BLaER1 (cell line): Measurements from ENCODE around the gene RFXAP.

Source experiments
- H3K27ac ChIP-seq: shearing (Covaris generic); formaldehyde crosslinking; 2 replicates; pipeline ENCODE4 v1.8.1; 2022
- H3K27me3 ChIP-seq: shearing (Covaris generic); formaldehyde crosslinking; 2 replicates; pipeline ENCODE4 v1.8.1; 2022
- H3K36me3 ChIP-seq: shearing (Covaris generic); formaldehyde crosslinking; 2 replicates; pipeline ENCODE4 v1.8.1; 2022
- H3K4me1 ChIP-seq: shearing (Covaris generic); formaldehyde crosslinking; 2 replicates; pipeline ENCODE4 v1.8.1; 2022
- H3K4me2 ChIP-seq: shearing (Covaris generic); formaldehyde crosslinking; 2 replicates; pipeline ENCODE4 v1.8.1; 2022
- H3K4me3 ChIP-seq: shearing (Covaris generic); formaldehyde crosslinking; 2 replicates; pipeline ENCODE4 v1.8.1; 2022
- H3K9ac ChIP-seq: shearing (Covaris generic); formaldehyde crosslinking; 2 replicates; pipeline ENCODE4 v1.8.1; 2022
- H3K9me3 ChIP-seq: shearing (Covaris generic); formaldehyde crosslinking; 2 replicates; pipeline ENCODE4 v1.8.1; 2022
- H4K20me1 ChIP-seq: shearing (Covaris generic); formaldehyde crosslinking; 2 replicates; pipeline ENCODE4 v1.8.1; 2022
- Cebpa-rat ChIP-seq: shearing (Covaris generic); IDR thresholded peaks from 2 replicates; pipeline ENCODE4 v1.8.1; 2022

RFXAP gene

DNA sequence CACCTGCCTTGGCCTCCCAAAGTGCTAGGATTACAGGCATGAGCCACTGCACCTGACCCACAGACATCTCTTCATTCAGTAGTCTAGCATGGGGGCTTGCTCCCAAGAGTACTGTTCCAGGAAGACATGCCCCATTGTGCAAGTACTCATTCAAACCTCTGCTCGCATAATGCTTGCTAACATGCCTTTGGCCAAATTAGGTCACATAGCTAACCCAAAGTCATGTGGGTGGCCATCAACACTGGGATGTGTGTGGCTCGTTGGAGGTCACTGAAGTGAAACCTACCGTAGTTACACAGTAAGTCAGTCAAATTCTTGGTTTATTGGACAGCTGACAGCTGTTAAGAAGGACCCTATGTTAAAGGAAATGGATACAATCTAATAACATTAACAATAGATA, 20.3 kb downstream of the RFXAP start:
- no peaks in the 10 kb centered on the region for H3K27me3 ChIP-seq
- H4K20me1 ChIP-seq, result no peaks in the 10 kb centered on the region
- TF ChIP-seq Cebpa-rat, result no peak
- no peak overlapping the region for H3K27ac ChIP-seq
- peaks cover 16% of the 10 kb centered on the region; the same call in 1 of the 2 replicates for H3K4me1 ChIP-seq
- peak overlapping the region; percentile 20; the same call in 1 of the 2 replicates for H3K4me2 ChIP-seq
- H3K36me3 ChIP-seq, result peaks cover 33% of the 10 kb centered on the region
- no peak overlapping the region for H3K9ac ChIP-seq
- no peak overlapping the region for H3K4me3 ChIP-seq
- H3K9me3 ChIP-seq, result no peaks in the 10 kb centered on the region

DNA sequence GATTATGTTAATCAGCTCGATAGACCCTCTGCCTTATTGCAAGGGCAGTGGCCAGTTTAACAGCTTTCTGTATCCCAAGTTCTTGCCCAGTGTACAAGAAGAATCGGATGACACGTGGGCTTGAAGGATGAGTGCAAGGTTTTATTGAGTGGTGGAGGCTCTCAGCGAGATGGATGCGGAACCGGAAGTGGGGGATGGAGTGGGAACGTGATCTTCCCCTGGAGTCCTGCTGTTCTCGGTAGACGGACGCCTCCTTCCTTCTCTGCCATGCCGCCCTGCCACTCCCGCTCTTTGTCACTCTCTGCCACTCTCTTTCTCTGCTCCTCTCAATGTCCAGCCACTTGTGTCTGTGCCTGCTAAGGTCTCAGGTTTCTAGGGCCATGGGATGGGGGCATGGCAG, 21.0 kb downstream of the RFXAP start:
- no peaks in the 10 kb centered on the region for H3K27me3 ChIP-seq
- H3K27ac ChIP-seq, result no peak overlapping the region
- peak overlapping the region; percentile 20; the same call in 1 of the 2 replicates for H3K4me2 ChIP-seq
- no peaks in the 10 kb centered on the region for H4K20me1 ChIP-seq
- TF ChIP-seq Cebpa-rat, result no peak
- H3K4me1 ChIP-seq, result peaks cover 16% of the 10 kb centered on the region; the same call in 1 of the 2 replicates
- H3K36me3 ChIP-seq, result peaks cover 33% of the 10 kb centered on the region
- H3K9me3 ChIP-seq, result no peaks in the 10 kb centered on the region
- H3K4me3 ChIP-seq, result no peak overlapping the region
- no peak overlapping the region for H3K9ac ChIP-seq

DNA sequence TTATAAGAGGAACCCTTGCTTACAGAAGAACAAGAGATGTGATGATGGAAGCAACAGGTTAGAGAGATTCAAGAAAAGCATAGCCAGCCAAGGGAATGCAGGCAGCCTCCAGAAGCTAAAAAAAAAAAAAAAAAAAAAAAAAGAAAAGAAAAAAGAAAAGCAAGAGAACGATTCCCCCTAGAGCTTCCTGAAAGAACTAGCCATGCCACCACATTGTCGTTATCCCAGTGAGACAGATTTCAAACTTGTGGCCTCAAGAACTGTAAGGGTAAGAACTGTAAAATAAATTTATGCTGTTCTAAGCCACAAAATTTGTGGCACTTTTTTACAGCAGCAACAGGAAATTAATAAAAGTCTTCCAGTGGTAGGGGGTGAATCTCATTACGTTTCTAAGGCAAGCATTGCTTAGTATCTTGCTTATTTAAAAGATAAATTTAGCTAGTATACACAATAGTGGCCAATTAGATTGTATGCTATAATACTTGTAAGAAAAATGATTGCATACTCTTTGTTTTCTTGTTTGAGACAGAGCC, 21.8 kb downstream of the RFXAP start:
- no peak overlapping the region for H3K4me3 ChIP-seq
- H4K20me1 ChIP-seq, result no peaks in the 10 kb centered on the region
- H3K27ac ChIP-seq, result no peak overlapping the region
- peaks cover 33% of the 10 kb centered on the region for H3K36me3 ChIP-seq
- H3K4me1 ChIP-seq, result peaks cover 16% of the 10 kb centered on the region; the same call in 1 of the 2 replicates
- TF ChIP-seq Cebpa-rat, result no peak
- H3K9me3 ChIP-seq, result no peaks in the 10 kb centered on the region
- H3K4me2 ChIP-seq, result no peak overlapping the region
- H3K27me3 ChIP-seq, result no peaks in the 10 kb centered on the region
- no peak overlapping the region for H3K9ac ChIP-seq

GRCh38 chr13:36841391-36841790, 22.4 kb downstream of the RFXAP start:
- TF ChIP-seq Cebpa-rat, result no peak
- Histone ChIP-seq H3K4me1 (peaks cover 16% of the 10 kb centered on the region; the same call in 1 of the 2 replicates), H3K27me3 (no peaks in the 10 kb centered on the region), H4K20me1 (no peaks in the 10 kb centered on the region), H3K4me2 (no peak overlapping the region), H3K27ac (no peak overlapping the region), H3K9me3 (no peaks in the 10 kb centered on the region), H3K9ac (no peak overlapping the region), H3K4me3 (no peak overlapping the region), H3K36me3 (peaks cover 28% of the 10 kb centered on the region)

DNA sequence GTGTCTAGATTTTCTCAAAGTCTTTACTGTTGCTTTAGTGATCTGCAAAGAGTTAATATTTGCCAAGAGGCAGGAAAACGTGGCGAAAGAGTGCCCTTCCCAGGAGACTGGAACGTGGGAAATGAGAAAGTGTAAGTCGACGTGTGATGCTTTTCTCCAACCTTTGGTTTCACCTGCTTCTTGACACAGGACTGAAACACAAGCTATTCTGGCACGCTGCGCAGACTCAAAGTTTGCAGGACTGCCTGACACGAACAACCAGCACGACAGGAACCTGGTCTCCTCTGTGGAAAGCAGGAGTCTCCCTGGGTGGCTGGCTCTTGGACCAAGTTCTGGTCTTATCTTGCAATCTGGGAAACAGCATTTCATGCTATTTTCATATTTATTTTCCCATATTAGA, 28.6 kb downstream of the RFXAP start:
- no peak for TF ChIP-seq Cebpa-rat
- Histone ChIP-seq H3K9me3 (no peaks in the 10 kb centered on the region), H3K4me3 (no peak overlapping the region), H3K27me3 (no peaks in the 10 kb centered on the region), H3K4me1 (no peaks in the 10 kb centered on the region), H3K4me2 (no peak overlapping the region), H3K9ac (no peak overlapping the region), H3K36me3 (peaks cover 6% of the 10 kb centered on the region), H3K27ac (no peak overlapping the region), H4K20me1 (no peaks in the 10 kb centered on the region)

GRCh38 chr13:36848199-36848982, 29.4 kb downstream of the RFXAP start:
- no peaks in the 10 kb centered on the region for H4K20me1 ChIP-seq
- H3K36me3 ChIP-seq, result peaks cover 6% of the 10 kb centered on the region
- H3K27ac ChIP-seq, result no peak overlapping the region
- no peak overlapping the region for H3K9ac ChIP-seq
- H3K4me1 ChIP-seq, result no peaks in the 10 kb centered on the region
- TF ChIP-seq Cebpa-rat, result no peak
- no peak overlapping the region for H3K4me2 ChIP-seq
- H3K9me3 ChIP-seq, result no peaks in the 10 kb centered on the region
- no peaks in the 10 kb centered on the region for H3K27me3 ChIP-seq
- H3K4me3 ChIP-seq, result no peak overlapping the region

- Histone ChIP-seq H3K27me3 (no peaks in the 10 kb centered on the region), H4K20me1 (no peaks in the 10 kb centered on the region), H3K27ac (no peak overlapping the region), H3K9me3 (no peaks in the 10 kb centered on the region), H3K9ac (no peak overlapping the region), H3K4me2 (no peak overlapping the region), H3K36me3 (no peaks in the 10 kb centered on the region), H3K4me1 (no peaks in the 10 kb centered on the region), H3K4me3 (no peak overlapping the region)
- TF ChIP-seq Cebpa-rat, result no peak
Observed at GRCh38 chr13:36850790-36851438, 31.9 kb downstream of the RFXAP start.

- Histone ChIP-seq H3K27me3 (no peaks in the 10 kb centered on the region), H3K9ac (no peak overlapping the region), H3K4me2 (no peak overlapping the region), H3K36me3 (no peaks in the 10 kb centered on the region), H4K20me1 (no peaks in the 10 kb centered on the region), H3K27ac (no peak overlapping the region), H3K4me1 (no peaks in the 10 kb centered on the region), H3K4me3 (no peak overlapping the region), H3K9me3 (no peaks in the 10 kb centered on the region)
- no peak for TF ChIP-seq Cebpa-rat
Observed at GRCh38 chr13:36857253-36857652, 38.2 kb downstream of the RFXAP start.

DNA sequence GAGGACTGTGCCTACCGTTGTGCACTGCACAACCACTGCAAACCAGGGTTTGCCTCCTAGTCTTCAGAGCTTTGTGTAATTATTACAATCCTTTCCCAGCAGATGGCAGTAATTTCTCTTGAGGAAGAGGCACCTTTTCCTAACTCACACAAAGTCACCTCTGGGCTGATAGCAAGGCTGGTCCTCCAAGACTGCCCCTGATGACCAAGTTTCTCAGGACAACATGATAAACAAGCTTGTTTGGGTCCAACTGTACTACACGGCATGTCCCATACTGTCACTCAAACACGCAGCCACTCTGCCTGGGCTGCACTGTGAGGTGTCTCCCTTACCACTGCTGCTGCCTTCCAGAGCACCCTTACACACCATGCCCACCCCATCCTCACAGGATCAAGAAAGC, 39.3 kb downstream of the RFXAP start:
- Histone ChIP-seq H3K27me3 (no peaks in the 10 kb centered on the region), H3K27ac (no peak overlapping the region), H4K20me1 (no peaks in the 10 kb centered on the region), H3K9me3 (no peaks in the 10 kb centered on the region), H3K4me2 (no peak overlapping the region), H3K36me3 (no peaks in the 10 kb centered on the region), H3K9ac (no peak overlapping the region), H3K4me3 (no peak overlapping the region), H3K4me1 (no peaks in the 10 kb centered on the region)
- no peak for TF ChIP-seq Cebpa-rat

- H3K27ac ChIP-seq, result no peak overlapping the region
- H3K4me2 ChIP-seq, result no peak overlapping the region
- H3K27me3 ChIP-seq, result no peaks in the 10 kb centered on the region
- TF ChIP-seq Cebpa-rat, result no peak
- no peak overlapping the region for H3K4me3 ChIP-seq
- H3K4me1 ChIP-seq, result no peaks in the 10 kb centered on the region
- no peaks in the 10 kb centered on the region for H3K36me3 ChIP-seq
- H4K20me1 ChIP-seq, result no peaks in the 10 kb centered on the region
- H3K9ac ChIP-seq, result no peak overlapping the region
- H3K9me3 ChIP-seq, result no peaks in the 10 kb centered on the region
Observed at GRCh38 chr13:36859259-36859658, 40.2 kb downstream of the RFXAP start.
